Liver (tissue), 9 donors: ENCODE results near the gene C10orf53. TPM values are rescaled to one million over a fixed set of nuclear protein-coding genes. Genes with fewer than 3 reads are reported as not detected.

Experiments used
- DNase-seq: peaks from one replicate; pipeline ENCODE4 v3.0.0-alpha.2; 2017; ENCODE audit warnings: low spot score
- H3K27ac ChIP-seq, 2 donors: one replicate each; pipeline ENCODE4 v1.7.0; 2013; ENCODE audit warnings: inconsistent platforms in 2 of 2, low read length in 2 of 2, control low read depth in 1 of 2, low read depth in 1 of 2, mild to moderate bottlenecking in 1 of 2
- H3K27me3 ChIP-seq, 4 donors: one replicate each; pipeline versions ENCODE4 v1.6.1 to v1.7.0; 2013; ENCODE audit warnings: low read length in 3 of 4, inconsistent platforms in 1 of 4, mild to moderate bottlenecking in 1 of 4, moderate library complexity in 1 of 4; ENCODE audit not compliant: control insufficient read depth in 4 of 4, insufficient read depth in 4 of 4
- H3K36me3 ChIP-seq, 4 donors: one replicate each; pipeline versions ENCODE4 v1.6.1 to v1.7.0; 2013; ENCODE audit warnings: low read length in 3 of 4, mild to moderate bottlenecking in 3 of 4, low read depth in 1 of 4, moderate library complexity in 1 of 4; ENCODE audit not compliant: control insufficient read depth in 4 of 4, insufficient read depth in 3 of 4
- H3K4me1 ChIP-seq, 4 donors: one replicate each; pipeline versions ENCODE4 v1.6.1 to v1.7.0; 2013; ENCODE audit warnings: low read length in 3 of 4, mild to moderate bottlenecking in 3 of 4, moderate library complexity in 1 of 4; ENCODE audit not compliant: control insufficient read depth in 4 of 4, insufficient read depth in 4 of 4
- H3K4me3 ChIP-seq, 3 donors: one replicate each; pipeline versions ENCODE4 v1.6.1 to v1.7.0; 2013; ENCODE audit warnings: low read length in 3 of 3, control low read depth in 1 of 3, low read depth in 1 of 3, mild to moderate bottlenecking in 1 of 3
- H3K9ac ChIP-seq, 2 donors: one replicate each; pipeline ENCODE4 v1.7.0; 2013; ENCODE audit warnings: low read length in 2 of 2, mild to moderate bottlenecking in 2 of 2, moderate library complexity in 2 of 2, control low read depth in 1 of 2, low read depth in 1 of 2
- H3K9me3 ChIP-seq, 4 donors: one replicate each; pipeline versions ENCODE4 v1.6.1 to v1.7.0; 2013; ENCODE audit warnings: low read length in 3 of 4; ENCODE audit not compliant: control insufficient read depth in 4 of 4
- CTCF ChIP-seq: fragments of 150-350 bp; IDR thresholded peaks from 2 replicates; pipeline ENCODE4 v1.5.1; 2017; ENCODE audit warnings: improper control_type of control experiment, low read depth, low read length; ENCODE audit not compliant: missing input control
- EGR1 ChIP-seq, 2 donors: IDR thresholded peaks; 2 replicates each; pipeline ENCODE4 v1.6.1; 2016 to 2018; ENCODE audit warnings: antibody characterized with exemption in 2 of 2, low read depth in 2 of 2
- FOXA1 ChIP-seq: IDR thresholded peaks from 2 replicates; pipeline ENCODE4 v1.6.1; 2016; ENCODE audit warnings: antibody characterized with exemption
- FOXA2 ChIP-seq: IDR thresholded peaks from 2 replicates; pipeline ENCODE4 v1.6.1; 2016; ENCODE audit warnings: antibody characterized with exemption
- GABPA ChIP-seq, 2 donors: IDR thresholded peaks in 1 of 2; conservative IDR thresholded peaks in 1 of 2; 2 replicates each; pipeline ENCODE4 v1.6.1; 2016; ENCODE audit warnings: antibody characterized with exemption in 2 of 2, mild to moderate bottlenecking in 1 of 2, moderate library complexity in 1 of 2
- HNF4A ChIP-seq, 2 donors: conservative IDR thresholded peaks; 2 replicates each; pipeline ENCODE4 v1.6.1; 2016; ENCODE audit warnings: antibody characterized with exemption in 2 of 2, mild to moderate bottlenecking in 2 of 2
- HNF4G ChIP-seq: IDR thresholded peaks from 2 replicates; pipeline ENCODE4 v1.6.1; 2016; ENCODE audit warnings: antibody characterized with exemption
- JUND ChIP-seq, 2 donors: IDR thresholded peaks; 2 replicates each; pipeline ENCODE4 v1.6.1; 2016; ENCODE audit warnings: antibody characterized with exemption in 2 of 2
- MAX ChIP-seq: IDR thresholded peaks from 2 replicates; pipeline ENCODE4 v1.6.1; 2016; ENCODE audit warnings: antibody characterized with exemption
- NR2F2 ChIP-seq: IDR thresholded peaks from 2 replicates; pipeline ENCODE4 v1.6.1; 2016; ENCODE audit warnings: antibody characterized with exemption
- RAD21 ChIP-seq, 2 donors: IDR thresholded peaks; 2 replicates each; pipeline ENCODE4 v1.6.1; 2016; ENCODE audit warnings: antibody characterized with exemption in 2 of 2, mild to moderate bottlenecking in 2 of 2
- REST ChIP-seq: IDR thresholded peaks from 2 replicates; pipeline ENCODE4 v1.6.1; 2016; ENCODE audit warnings: antibody characterized with exemption, mild to moderate bottlenecking
- RXRA ChIP-seq, 2 donors: IDR thresholded peaks; 2 replicates each; pipeline ENCODE4 v1.6.1; 2017 to 2018; ENCODE audit warnings: antibody characterized with exemption in 2 of 2, mild to moderate bottlenecking in 1 of 2
- SP1 ChIP-seq: IDR thresholded peaks from 2 replicates; pipeline ENCODE4 v1.6.1; 2018; ENCODE audit warnings: antibody characterized with exemption, mild to moderate bottlenecking
- TAF1 ChIP-seq: conservative IDR thresholded peaks from 2 replicates; pipeline ENCODE4 v1.6.1; 2016; ENCODE audit warnings: antibody characterized with exemption, mild to moderate bottlenecking
- YY1 ChIP-seq: IDR thresholded peaks from 2 replicates; pipeline ENCODE4 v1.6.1; 2016; ENCODE audit warnings: antibody characterized with exemption, mild to moderate bottlenecking
- WGBS: extraction: QIAGEN DNeasy Blood & Tissue Kit; methylation state at CpG from one replicate; pipeline ENCODE4 v1.1.7; 2013; 5-methylcytosine and 5-hydroxymethylcytosine counted together
- polyA plus RNA-seq, 2 donors: library from polyadenylated mRNA; stranded (reverse) in 1 of 2; unstranded in 1 of 2; fragments of 200-250 nt in 1 of 2; fragments of >200 nt in 1 of 2; fragmentation: Nextera tagmentation in 1 of 2; extraction: Ambion mirVana in 1 of 2; gene quantifications; one replicate each; pipeline versions ENCODE4 v1.2.1 to v1.2.3, GENCODE V29; 2013 to 2015
- total RNA-seq, 2 donors: library from RNA; depleted of rRNA; stranded (reverse); fragments of >200 nt; gene quantifications; one replicate each; pipeline ENCODE4 v1.2.3, GENCODE V29; 2014
- TF ChIP-seq, protein P1 (sequence below): IDR thresholded peaks from 2 replicates; pipeline ENCODE4 v1.6.1; 2016; ENCODE audit warnings: antibody characterized with exemption
- TF ChIP-seq, protein P2 (sequence below): IDR thresholded peaks from 2 replicates; pipeline ENCODE4 v1.6.1; 2016; ENCODE audit warnings: antibody characterized with exemption
- donor health status: healthy.
- donor health status: healthy.
- donor health status: healthy.
- donor health status: healthy.
- donor health status: healthy.

The C10orf53 gene
- total and polyA plus RNA-seq, 4 donors = not detected

GRCh38 chr10:49649936-49650723, 29.3 kb upstream of the C10orf53 start:
- no peak overlapping the region for H3K4me3 ChIP-seq
- no peaks in the 10 kb centered on the region for H3K9me3 ChIP-seq
- no peaks in the 10 kb centered on the region for H3K4me1 ChIP-seq
- no peak overlapping the region for H3K9ac ChIP-seq
- no peak for DNase-seq
- no peak overlapping the region for H3K27ac ChIP-seq
- TF ChIP-seq FOXA2 = no peak
- no peak for TF ChIP-seq JUND (IDR thresholded peaks at IDR 0.05)
- TF ChIP-seq TAF1 = no peak
- TF ChIP-seq HNF4A (conservative IDR thresholded peaks at IDR 0.05) = no peak
- no peak for TF ChIP-seq RXRA (IDR thresholded peaks at IDR 0.05)
- no peak for TF ChIP-seq REST
- TF ChIP-seq MAX = no peak
- TF ChIP-seq CTCF = no peak
- TF ChIP-seq FOXA1 = no peak
- TF ChIP-seq EGR1 (IDR thresholded peaks at IDR 0.05; ENCODE audit: low read depth in 2 of 2) = no peak
- no peak for TF ChIP-seq SP1
- TF ChIP-seq HNF4G = no peak
- TF ChIP-seq, protein P1, sequence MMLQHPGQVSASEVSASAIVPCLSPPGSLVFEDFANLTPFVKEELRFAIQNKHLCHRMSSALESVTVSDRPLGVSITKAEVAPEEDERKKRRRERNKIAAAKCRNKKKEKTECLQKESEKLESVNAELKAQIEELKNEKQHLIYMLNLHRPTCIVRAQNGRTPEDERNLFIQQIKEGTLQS = no peak
- no peak for TF ChIP-seq YY1
- TF ChIP-seq RAD21 (IDR thresholded peaks at IDR 0.05) = no peak
- no peak for TF ChIP-seq NR2F2
- TF ChIP-seq, protein P2, sequence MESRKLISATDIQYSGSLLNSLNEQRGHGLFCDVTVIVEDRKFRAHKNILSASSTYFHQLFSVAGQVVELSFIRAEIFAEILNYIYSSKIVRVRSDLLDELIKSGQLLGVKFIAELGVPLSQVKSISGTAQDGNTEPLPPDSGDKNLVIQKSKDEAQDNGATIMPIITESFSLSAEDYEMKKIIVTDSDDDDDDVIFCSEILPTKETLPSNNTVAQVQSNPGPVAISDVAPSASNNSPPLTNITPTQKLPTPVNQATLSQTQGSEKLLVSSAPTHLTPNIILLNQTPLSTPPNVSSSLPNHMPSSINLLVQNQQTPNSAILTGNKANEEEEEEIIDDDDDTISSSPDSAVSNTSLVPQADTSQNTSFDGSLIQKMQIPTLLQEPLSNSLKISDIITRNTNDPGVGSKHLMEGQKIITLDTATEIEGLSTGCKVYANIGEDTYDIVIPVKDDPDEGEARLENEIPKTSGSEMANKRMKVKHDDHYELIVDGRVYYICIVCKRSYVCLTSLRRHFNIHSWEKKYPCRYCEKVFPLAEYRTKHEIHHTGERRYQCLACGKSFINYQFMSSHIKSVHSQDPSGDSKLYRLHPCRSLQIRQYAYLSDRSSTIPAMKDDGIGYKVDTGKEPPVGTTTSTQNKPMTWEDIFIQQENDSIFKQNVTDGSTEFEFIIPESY = no peak
- no peak for TF ChIP-seq GABPA (IDR thresholded peaks at IDR 0.05 in 1 of 2, conservative IDR thresholded peaks at IDR 0.05 in 1 of 2)
- H3K27me3 ChIP-seq = no peaks in the 10 kb centered on the region
- WGBS = 59% methylated on average over 8 of the region's 8 CpGs
- no peaks in the 10 kb centered on the region for H3K36me3 ChIP-seq
